HEK293 (cell line): Measurements from ENCODE around the gene LBHD1.

Experiments used
- GLIS1 ChIP-seq: fragments of 450-650 bp; formaldehyde crosslinking; IDR thresholded peaks from 2 replicates; pipeline ENCODE4 v1.5.1; 2016; ENCODE audit warnings: missing biosample characterization, missing genetic modification characterization
- KLF8 ChIP-seq: fragments of 450-650 bp; formaldehyde crosslinking; IDR thresholded peaks from 2 replicates; pipeline ENCODE4 v1.5.1; 2016; ENCODE audit warnings: missing biosample characterization, missing genetic modification characterization
- PATZ1 ChIP-seq: fragments of 450-650 bp; formaldehyde crosslinking; IDR thresholded peaks from 2 replicates; pipeline ENCODE4 v1.5.1; 2016; ENCODE audit warnings: missing biosample characterization, missing genetic modification characterization
- PRDM10 ChIP-seq: fragments of 450-650 bp; formaldehyde crosslinking; IDR thresholded peaks from 2 replicates; pipeline ENCODE4 v1.5.1; 2016; ENCODE audit warnings: missing biosample characterization, missing genetic modification characterization
- SP3 ChIP-seq: fragments of 450-650 bp; formaldehyde crosslinking; IDR thresholded peaks from 2 replicates; pipeline ENCODE4 v1.5.1; 2016; ENCODE audit warnings: missing biosample characterization, missing genetic modification characterization
- ZBTB48 ChIP-seq: fragments of 450-650 bp; formaldehyde crosslinking; IDR thresholded peaks from 2 replicates; pipeline ENCODE4 v1.5.1; 2016; ENCODE audit warnings: missing biosample characterization, missing genetic modification characterization
- ZEB2 ChIP-seq: fragments of 450-650 bp; formaldehyde crosslinking; IDR thresholded peaks from 2 replicates; pipeline ENCODE4 v1.5.1; 2016; ENCODE audit warnings: missing biosample characterization, missing genetic modification characterization
- ZFHX2 ChIP-seq: fragments of 450-650 bp; formaldehyde crosslinking; conservative IDR thresholded peaks from 2 replicates; pipeline ENCODE4 v1.5.1; 2016; ENCODE audit warnings: missing biosample characterization, missing genetic modification characterization
- ZNF2 ChIP-seq: fragments of 450-650 bp; formaldehyde crosslinking; IDR thresholded peaks from 2 replicates; pipeline ENCODE4 v1.5.1; 2016; ENCODE audit warnings: missing biosample characterization, missing genetic modification characterization
- ZNF341 ChIP-seq: fragments of 450-650 bp; formaldehyde crosslinking; IDR thresholded peaks from 2 replicates; pipeline ENCODE4; 2016; ENCODE audit warnings: low read depth, missing biosample characterization, missing genetic modification characterization
- ZNF423 ChIP-seq: fragments of 450-650 bp; formaldehyde crosslinking; IDR thresholded peaks from 2 replicates; pipeline ENCODE4 v1.5.1; 2016; ENCODE audit warnings: missing biosample characterization, missing genetic modification characterization
- ZNF426 ChIP-seq: fragments of 450-650 bp; formaldehyde crosslinking; IDR thresholded peaks from 2 replicates; pipeline ENCODE4 v1.5.1; 2017; ENCODE audit warnings: missing biosample characterization, missing genetic modification characterization, mild to moderate bottlenecking, inconsistent platforms, moderate library complexity
- ZNF48 ChIP-seq: fragments of 450-650 bp; formaldehyde crosslinking; IDR thresholded peaks from 2 replicates; pipeline ENCODE4 v1.5.1; 2016; ENCODE audit warnings: missing biosample characterization, missing genetic modification characterization
- ZNF501 ChIP-seq: fragments of 450-650 bp; formaldehyde crosslinking; IDR thresholded peaks from 2 replicates; pipeline ENCODE4 v1.5.1; 2016; ENCODE audit warnings: missing biosample characterization, missing genetic modification characterization
- ZNF580 ChIP-seq: fragments of 450-650 bp; formaldehyde crosslinking; IDR thresholded peaks from 2 replicates; pipeline ENCODE4 v1.5.1; 2016; ENCODE audit warnings: missing biosample characterization, missing genetic modification characterization
- ZNF585B ChIP-seq: fragments of 450-650 bp; formaldehyde crosslinking; IDR thresholded peaks from 2 replicates; pipeline ENCODE4 v1.5.1; 2016; ENCODE audit warnings: missing biosample characterization, missing genetic modification characterization
- ZNF629 ChIP-seq: fragments of 450-650 bp; formaldehyde crosslinking; IDR thresholded peaks from 2 replicates; pipeline ENCODE4 v1.5.1; 2017; ENCODE audit warnings: missing biosample characterization, missing genetic modification characterization
- ZNF645 ChIP-seq: fragments of 450-650 bp; formaldehyde crosslinking; IDR thresholded peaks from 2 replicates; pipeline ENCODE4; 2016; ENCODE audit warnings: missing biosample characterization, missing genetic modification characterization
- ZNF76 ChIP-seq: fragments of 450-650 bp; formaldehyde crosslinking; IDR thresholded peaks from 2 replicates; pipeline ENCODE4; 2016; ENCODE audit warnings: low read depth, missing biosample characterization, missing genetic modification characterization, borderline replicate concordance
- ZNF776 ChIP-seq: fragments of 450-650 bp; formaldehyde crosslinking; IDR thresholded peaks from 2 replicates; pipeline ENCODE4 v1.5.0; 2017; ENCODE audit warnings: missing biosample characterization, missing genetic modification characterization, borderline replicate concordance
- TF ChIP-seq, protein P1 (sequence below): fragments of 450-650 bp; formaldehyde crosslinking; IDR thresholded peaks from 2 replicates; pipeline ENCODE4 v1.5.1; 2016; ENCODE audit warnings: missing biosample characterization, missing genetic modification characterization
- TF ChIP-seq, protein P2 (sequence below): fragments of 450-650 bp; formaldehyde crosslinking; IDR thresholded peaks from 2 replicates; pipeline ENCODE4 v1.5.1; 2016; ENCODE audit warnings: missing biosample characterization, missing genetic modification characterization
- TF ChIP-seq, protein P3 (sequence below): fragments of 450-650 bp; formaldehyde crosslinking; IDR thresholded peaks from 2 replicates; pipeline ENCODE4 v1.5.1; 2016; ENCODE audit warnings: missing biosample characterization, missing genetic modification characterization
- TF ChIP-seq, protein P4 (sequence below): fragments of 450-650 bp; formaldehyde crosslinking; IDR thresholded peaks from 2 replicates; pipeline ENCODE4 v1.5.1; 2016; ENCODE audit warnings: missing biosample characterization, missing genetic modification characterization

Gene LBHD1

GRCh38 chr11:62678770-62679696, 7.0 kb upstream of the LBHD1 start, which contains the start of gene UBXN1 (continued):
- TF ChIP-seq ZNF776 = peak; percentile 100
- TF ChIP-seq, protein P1, sequence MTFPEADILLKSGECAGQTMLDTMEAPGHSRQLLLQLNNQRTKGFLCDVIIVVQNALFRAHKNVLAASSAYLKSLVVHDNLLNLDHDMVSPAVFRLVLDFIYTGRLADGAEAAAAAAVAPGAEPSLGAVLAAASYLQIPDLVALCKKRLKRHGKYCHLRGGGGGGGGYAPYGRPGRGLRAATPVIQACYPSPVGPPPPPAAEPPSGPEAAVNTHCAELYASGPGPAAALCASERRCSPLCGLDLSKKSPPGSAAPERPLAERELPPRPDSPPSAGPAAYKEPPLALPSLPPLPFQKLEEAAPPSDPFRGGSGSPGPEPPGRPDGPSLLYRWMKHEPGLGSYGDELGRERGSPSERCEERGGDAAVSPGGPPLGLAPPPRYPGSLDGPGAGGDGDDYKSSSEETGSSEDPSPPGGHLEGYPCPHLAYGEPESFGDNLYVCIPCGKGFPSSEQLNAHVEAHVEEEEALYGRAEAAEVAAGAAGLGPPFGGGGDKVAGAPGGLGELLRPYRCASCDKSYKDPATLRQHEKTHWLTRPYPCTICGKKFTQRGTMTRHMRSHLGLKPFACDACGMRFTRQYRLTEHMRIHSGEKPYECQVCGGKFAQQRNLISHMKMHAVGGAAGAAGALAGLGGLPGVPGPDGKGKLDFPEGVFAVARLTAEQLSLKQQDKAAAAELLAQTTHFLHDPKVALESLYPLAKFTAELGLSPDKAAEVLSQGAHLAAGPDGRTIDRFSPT = peak; percentile 83
- no peak for TF ChIP-seq ZNF645 (tag by site-specific recombination)
- peak; percentile 56 for TF ChIP-seq PRDM10
- peak; percentile 58; the same call in 1 of the 2 replicates for TF ChIP-seq ZNF2 (tag by site-specific recombination)
- no peak for TF ChIP-seq ZNF423 (tag by site-specific recombination)
- TF ChIP-seq KLF8 (tag by site-specific recombination) = peak; percentile 82
- TF ChIP-seq ZBTB48 (tag by site-specific recombination) = peak; percentile 76
- TF ChIP-seq PATZ1 (tag by site-specific recombination) = peak; percentile 42; the same call in 1 of the 2 replicates
- peak; percentile 42; the same call in 1 of the 2 replicates for TF ChIP-seq ZNF341 (tag by site-specific recombination)
- TF ChIP-seq ZNF501 (tag by site-specific recombination) = peak; percentile 74; the same call in 1 of the 2 replicates
- TF ChIP-seq, protein P2, sequence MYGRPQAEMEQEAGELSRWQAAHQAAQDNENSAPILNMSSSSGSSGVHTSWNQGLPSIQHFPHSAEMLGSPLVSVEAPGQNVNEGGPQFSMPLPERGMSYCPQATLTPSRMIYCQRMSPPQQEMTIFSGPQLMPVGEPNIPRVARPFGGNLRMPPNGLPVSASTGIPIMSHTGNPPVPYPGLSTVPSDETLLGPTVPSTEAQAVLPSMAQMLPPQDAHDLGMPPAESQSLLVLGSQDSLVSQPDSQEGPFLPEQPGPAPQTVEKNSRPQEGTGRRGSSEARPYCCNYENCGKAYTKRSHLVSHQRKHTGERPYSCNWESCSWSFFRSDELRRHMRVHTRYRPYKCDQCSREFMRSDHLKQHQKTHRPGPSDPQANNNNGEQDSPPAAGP = 0 out of 2 replicates have a peak, but pooled peaks have one; percentile 33
- TF ChIP-seq ZNF48 (tag by site-specific recombination) = no peak
- TF ChIP-seq ZNF629 (tag by site-specific recombination) = peak; percentile 58; the same call in 1 of the 2 replicates
- peak; percentile 52 for TF ChIP-seq SP3 (tag by site-specific recombination)
- TF ChIP-seq, protein P3, sequence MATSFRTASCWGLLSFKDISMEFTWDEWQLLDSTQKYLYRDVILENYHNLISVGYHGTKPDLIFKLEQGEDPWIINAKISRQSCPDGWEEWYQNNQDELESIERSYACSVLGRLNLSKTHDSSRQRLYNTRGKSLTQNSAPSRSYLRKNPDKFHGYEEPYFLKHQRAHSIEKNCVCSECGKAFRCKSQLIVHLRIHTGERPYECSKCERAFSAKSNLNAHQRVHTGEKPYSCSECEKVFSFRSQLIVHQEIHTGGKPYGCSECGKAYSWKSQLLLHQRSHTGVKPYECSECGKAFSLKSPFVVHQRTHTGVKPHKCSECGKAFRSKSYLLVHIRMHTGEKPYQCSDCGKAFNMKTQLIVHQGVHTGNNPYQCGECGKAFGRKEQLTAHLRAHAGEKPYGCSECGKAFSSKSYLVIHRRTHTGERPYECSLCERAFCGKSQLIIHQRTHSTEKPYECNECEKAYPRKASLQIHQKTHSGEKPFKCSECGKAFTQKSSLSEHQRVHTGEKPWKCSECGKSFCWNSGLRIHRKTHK (tag by site-specific recombination) = no peak
- TF ChIP-seq, protein P4, sequence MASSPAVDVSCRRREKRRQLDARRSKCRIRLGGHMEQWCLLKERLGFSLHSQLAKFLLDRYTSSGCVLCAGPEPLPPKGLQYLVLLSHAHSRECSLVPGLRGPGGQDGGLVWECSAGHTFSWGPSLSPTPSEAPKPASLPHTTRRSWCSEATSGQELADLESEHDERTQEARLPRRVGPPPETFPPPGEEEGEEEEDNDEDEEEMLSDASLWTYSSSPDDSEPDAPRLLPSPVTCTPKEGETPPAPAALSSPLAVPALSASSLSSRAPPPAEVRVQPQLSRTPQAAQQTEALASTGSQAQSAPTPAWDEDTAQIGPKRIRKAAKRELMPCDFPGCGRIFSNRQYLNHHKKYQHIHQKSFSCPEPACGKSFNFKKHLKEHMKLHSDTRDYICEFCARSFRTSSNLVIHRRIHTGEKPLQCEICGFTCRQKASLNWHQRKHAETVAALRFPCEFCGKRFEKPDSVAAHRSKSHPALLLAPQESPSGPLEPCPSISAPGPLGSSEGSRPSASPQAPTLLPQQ = peak; percentile 55; the same call in 1 of the 2 replicates
- peak; percentile 40; the same call in 1 of the 2 replicates for TF ChIP-seq ZNF580
- peak; percentile 94 for TF ChIP-seq ZFHX2 (tag by site-specific recombination)
- TF ChIP-seq ZNF585B (tag by site-specific recombination) = no peak
- TF ChIP-seq ZNF76 (tag by site-specific recombination) = peak; percentile 73; the same call in 1 of the 2 replicates
- TF ChIP-seq ZEB2 (tag by site-specific recombination) = peak; percentile 56; the same call in 1 of the 2 replicates
- no peak for TF ChIP-seq ZNF426 (tag by site-specific recombination)
- TF ChIP-seq GLIS1 (tag by site-specific recombination) = peak; percentile 20; the same call in 1 of the 2 replicates
